RWPE2 (cell line): Measurements from ENCODE around the gene PLEKHG4B.

Experiments used
- ATAC-seq: fragments of 200-7000 bp; cut with Tn5 transposase; 3 replicates; pipeline ENCODE4 v1.9.1; 2021; ENCODE audit warnings: low read depth
- DNase-seq: peaks from one replicate; pipeline ENCODE4 v3.0.0-alpha.2; 2020; ENCODE audit warnings: low spot score
- H3K27ac ChIP-seq: fragments of 450-650 bp; 2 replicates; pipeline ENCODE4 v1.5.1; 2017; ENCODE audit warnings: mild to moderate bottlenecking; ENCODE audit not compliant: poor library complexity, severe bottlenecking
- H3K27me3 ChIP-seq: fragments of 250-450 bp; sonication (Bioruptor Pico); 2 replicates; pipeline ENCODE4 v1.5.1; 2021; ENCODE audit warnings: mild to moderate bottlenecking, moderate library complexity; ENCODE audit not compliant: insufficient read depth, poor library complexity, severe bottlenecking
- H3K36me3 ChIP-seq: fragments of 250-450 bp; sonication (Bioruptor Pico); 2 replicates; pipeline ENCODE4 v1.5.1; 2020; ENCODE audit warnings: low read depth, mild to moderate bottlenecking, moderate library complexity
- H3K4me1 ChIP-seq: fragments of 250-450 bp; sonication (Bioruptor Pico); 2 replicates; pipeline ENCODE4 v1.5.1; 2021; ENCODE audit warnings: mild to moderate bottlenecking, moderate library complexity; ENCODE audit not compliant: insufficient read depth, poor library complexity, severe bottlenecking
- H3K4me3 ChIP-seq: fragments of 250-450 bp; sonication (Bioruptor Pico); 2 replicates; pipeline ENCODE4 v1.5.1; 2021; ENCODE audit warnings: mild to moderate bottlenecking, moderate library complexity; ENCODE audit not compliant: severe bottlenecking
- H3K9me3 ChIP-seq: fragments of 250-450 bp; sonication (Bioruptor Pico); 2 replicates; pipeline ENCODE4 v1.5.1; 2021; ENCODE audit warnings: mild to moderate bottlenecking, moderate library complexity; ENCODE audit not compliant: severe bottlenecking
- CTCF ChIP-seq: fragments of 450-650 bp; IDR thresholded peaks from one replicate; pipeline ENCODE4 v1.5.1; 2017; ENCODE audit warnings: mild to moderate bottlenecking, moderate library complexity; ENCODE audit not compliant: poor library complexity, severe bottlenecking

The PLEKHG4B gene

GRCh38 chr5:49953-50544, 41.9 kb upstream of the PLEKHG4B start:
- Histone ChIP-seq H3K4me3 (no peak overlapping the region), H3K27me3 (peaks cover 51% of the 10 kb centered on the region), H3K9me3 (no peaks in the 10 kb centered on the region), H3K27ac (no peak overlapping the region), H3K4me1 (no peaks in the 10 kb centered on the region), H3K36me3 (no peaks in the 10 kb centered on the region)
- ATAC-seq (no peak), DNase-seq (no peak)
- no peak for TF ChIP-seq CTCF

- peaks cover 60% of the 10 kb centered on the region for H3K27me3 ChIP-seq
- TF ChIP-seq CTCF = no peak
- H3K4me1 ChIP-seq = no peaks in the 10 kb centered on the region
- ATAC-seq (no peak), DNase-seq (peak; percentile 66)
- H3K27ac ChIP-seq = no peak overlapping the region
- no peaks in the 10 kb centered on the region for H3K36me3 ChIP-seq
- no peaks in the 10 kb centered on the region for H3K9me3 ChIP-seq
- H3K4me3 ChIP-seq = no peak overlapping the region
Observed at GRCh38 chr5:50724-51499, 41.1 kb upstream of the PLEKHG4B start.

GRCh38 chr5:51500-51823, 40.5 kb upstream of the PLEKHG4B start:
- H3K27me3 ChIP-seq = peaks cover 61% of the 10 kb centered on the region

GRCh38 chr5:53381-54174, 38.4 kb upstream of the PLEKHG4B start:
- H3K27me3 ChIP-seq = peaks cover 61% of the 10 kb centered on the region

More at GRCh38 chr5:51500-51823, 40.5 kb upstream of the PLEKHG4B start:
- no peaks in the 10 kb centered on the region for H3K9me3 ChIP-seq
- no peak for ATAC-seq
- H3K36me3 ChIP-seq = no peaks in the 10 kb centered on the region
- H3K4me1 ChIP-seq = no peaks in the 10 kb centered on the region
- H3K27ac ChIP-seq = no peak overlapping the region
- H3K4me3 ChIP-seq = no peak overlapping the region
- no peak for TF ChIP-seq CTCF
- peak; percentile 58 for DNase-seq

More at GRCh38 chr5:53381-54174, 38.4 kb upstream of the PLEKHG4B start:
- Histone ChIP-seq H3K36me3 (no peaks in the 10 kb centered on the region), H3K4me3 (peak overlapping the region; percentile 43), H3K4me1 (no peaks in the 10 kb centered on the region), H3K9me3 (no peaks in the 10 kb centered on the region), H3K27ac (no peak overlapping the region)
- peak; percentile 41 for TF ChIP-seq CTCF
- DNase-seq (peak; percentile 60), ATAC-seq (peak; percentile 74)
